Smooth muscle cell (in vitro differentiated cells): ENCODE data around the gene GLI1. TPM values are rescaled to one million over a fixed set of nuclear protein-coding genes. Genes with fewer than 3 reads are reported as not detected.

ENCODE experiments used
- DNase-seq: peaks from one replicate; lab custom pipeline; 2025; ENCODE audit not compliant: unreplicated experiment; lab: John Stamatoyannopoulos, UW
- H2AFZ ChIP-seq: fragments of 200-600 bp; sonication (generic); 2 replicates; pipeline ENCODE4 v1.6.0; 2016; ENCODE audit warnings: antibody characterized with exemption, low read depth, mild to moderate bottlenecking
- H3F3A ChIP-seq: fragments of 200-600 bp; sonication (generic); 2 replicates; pipeline ENCODE4 v1.6.0; 2017; ENCODE audit warnings: antibody characterized with exemption, low read depth
- H3K27ac ChIP-seq: fragments of 200-600 bp; sonication (generic); 2 replicates; pipeline ENCODE4 v1.5.1; 2016; ENCODE audit warnings: low read depth, mild to moderate bottlenecking
- H3K27me3 ChIP-seq: fragments of 200-600 bp; sonication (generic); 2 replicates; pipeline ENCODE4 v1.6.1; 2016; ENCODE audit warnings: low read depth, mild to moderate bottlenecking
- H3K36me3 ChIP-seq: fragments of 200-600 bp; sonication (generic); 2 replicates; pipeline ENCODE4 v1.5.1; 2016; ENCODE audit warnings: low read depth
- H3K4me1 ChIP-seq: fragments of 200-600 bp; sonication (generic); 2 replicates; pipeline ENCODE4 v1.5.1; 2016; ENCODE audit warnings: low read depth
- H3K4me2 ChIP-seq: fragments of 200-600 bp; sonication (generic); 2 replicates; pipeline ENCODE4 v1.6.0; 2016; ENCODE audit warnings: mild to moderate bottlenecking
- H3K4me3 ChIP-seq: fragments of 200-600 bp; sonication (generic); 2 replicates; pipeline ENCODE4 v1.5.1; 2016; ENCODE audit warnings: mild to moderate bottlenecking
- H3K79me2 ChIP-seq: fragments of 200-600 bp; sonication (generic); 2 replicates; pipeline ENCODE4 v1.6.0; 2016; ENCODE audit warnings: low read depth, mild to moderate bottlenecking
- H3K9ac ChIP-seq: fragments of 200-600 bp; sonication (generic); 2 replicates; pipeline ENCODE4 v1.6.0; 2016; ENCODE audit warnings: low read depth
- H3K9me3 ChIP-seq: fragments of 200-600 bp; sonication (generic); replicated peaks from 2 replicates; pipeline ENCODE4 v1.5.1; 2016; ENCODE audit warnings: low read depth
- H4K20me1 ChIP-seq: fragments of 200-600 bp; sonication (generic); 2 replicates; pipeline ENCODE4 v1.6.0; 2016; ENCODE audit warnings: low read depth
- WGBS: methylation state at CpG from one replicate; pipeline ENCODE4 v1.1.7; 2016; ENCODE audit warnings: low lambda C conversion rate; 5-methylcytosine and 5-hydroxymethylcytosine counted together
- polyA plus RNA-seq: library from polyadenylated mRNA; unstranded; fragments of >200 nt; fragmentation: Nextera tagmentation; extraction: Ambion mirVana; gene quantifications from 2 replicates; pipeline ENCODE4 v1.2.1, GENCODE V29; 2016
- total RNA-seq: library from RNA; depleted of rRNA; stranded (reverse); fragments of >200 nt; gene quantifications from 2 replicates; pipeline ENCODE4 v1.2.3, GENCODE V29; 2014
- TF ChIP-seq, protein P1 (sequence below): fragments of 200-600 bp; sonication (generic); IDR thresholded peaks from 2 replicates; pipeline ENCODE4 v1.5.1; 2017; ENCODE audit warnings: borderline replicate concordance, mild to moderate bottlenecking, antibody characterized with exemption; ENCODE audit not compliant: insufficient read depth, poor library complexity, severe bottlenecking

GLI1 gene
- total and polyA plus RNA-seq, 2 experiments from 2014 or later = 0.50 to 1.4 TPM

DNA sequence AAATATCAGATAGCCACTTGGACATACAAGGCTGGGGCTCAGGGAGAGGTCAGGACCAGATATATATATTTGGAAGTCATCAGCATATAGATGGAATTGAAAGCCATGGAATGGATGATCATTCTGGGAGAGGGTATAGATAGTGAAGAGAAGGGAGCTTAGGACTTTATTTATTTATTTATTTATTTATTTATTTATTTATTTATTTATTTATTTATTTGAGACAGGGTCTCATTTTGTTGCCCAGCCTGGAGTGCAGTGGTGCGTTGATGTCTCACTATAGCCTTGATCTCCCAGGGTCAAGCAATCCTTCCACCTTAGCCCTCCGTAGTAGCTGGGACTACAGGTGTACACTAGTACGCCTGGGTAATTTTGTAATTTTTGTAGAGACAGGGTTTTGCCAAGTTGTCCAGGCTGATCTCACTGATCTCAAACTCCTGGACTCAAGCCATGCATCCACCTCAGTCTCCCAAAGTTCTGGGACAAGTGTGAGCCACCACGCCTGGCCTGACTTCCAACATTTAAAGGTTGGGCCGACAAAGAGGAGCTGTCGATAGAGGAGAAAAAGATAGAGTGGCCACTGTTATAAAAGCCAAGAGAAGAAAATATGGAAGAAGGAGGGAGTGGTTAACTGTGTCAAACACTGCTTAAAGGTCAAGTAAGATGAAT lies 13.2 kb upstream of the GLI1 start:
- WGBS = 98% methylated on average over 6 of the region's 6 CpGs

DNA sequence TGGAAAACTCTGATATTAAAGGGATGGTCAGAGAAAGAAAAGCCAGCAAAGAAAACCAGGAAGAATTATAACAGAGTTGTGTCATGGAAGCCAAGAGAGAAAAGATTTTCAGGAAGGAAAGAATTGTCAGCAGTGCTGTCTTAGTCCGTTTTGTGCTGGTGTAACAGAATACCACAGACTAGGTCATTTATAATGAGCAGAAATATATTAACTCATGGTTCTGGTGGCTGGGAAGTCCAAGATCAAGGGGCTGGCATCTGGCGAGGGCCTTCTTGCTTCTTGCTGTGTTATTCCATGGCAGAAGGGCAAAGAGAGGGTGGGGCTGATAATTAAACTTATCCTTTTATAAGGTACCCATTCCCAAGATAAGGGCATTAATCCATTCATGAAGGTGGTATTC lies 10.9 kb upstream of the GLI1 start:
- no peak for DNase-seq
- no peak overlapping the region for H3K9ac ChIP-seq
- no peaks in the 10 kb centered on the region for H4K20me1 ChIP-seq
- no peak overlapping the region for H2AFZ ChIP-seq
- WGBS = 88% methylated on average over 2 of the region's 2 CpGs
- no peaks in the 10 kb centered on the region for H3K9me3 ChIP-seq
- TF ChIP-seq, protein P1, sequence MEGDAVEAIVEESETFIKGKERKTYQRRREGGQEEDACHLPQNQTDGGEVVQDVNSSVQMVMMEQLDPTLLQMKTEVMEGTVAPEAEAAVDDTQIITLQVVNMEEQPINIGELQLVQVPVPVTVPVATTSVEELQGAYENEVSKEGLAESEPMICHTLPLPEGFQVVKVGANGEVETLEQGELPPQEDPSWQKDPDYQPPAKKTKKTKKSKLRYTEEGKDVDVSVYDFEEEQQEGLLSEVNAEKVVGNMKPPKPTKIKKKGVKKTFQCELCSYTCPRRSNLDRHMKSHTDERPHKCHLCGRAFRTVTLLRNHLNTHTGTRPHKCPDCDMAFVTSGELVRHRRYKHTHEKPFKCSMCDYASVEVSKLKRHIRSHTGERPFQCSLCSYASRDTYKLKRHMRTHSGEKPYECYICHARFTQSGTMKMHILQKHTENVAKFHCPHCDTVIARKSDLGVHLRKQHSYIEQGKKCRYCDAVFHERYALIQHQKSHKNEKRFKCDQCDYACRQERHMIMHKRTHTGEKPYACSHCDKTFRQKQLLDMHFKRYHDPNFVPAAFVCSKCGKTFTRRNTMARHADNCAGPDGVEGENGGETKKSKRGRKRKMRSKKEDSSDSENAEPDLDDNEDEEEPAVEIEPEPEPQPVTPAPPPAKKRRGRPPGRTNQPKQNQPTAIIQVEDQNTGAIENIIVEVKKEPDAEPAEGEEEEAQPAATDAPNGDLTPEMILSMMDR = no peak
- H3F3A ChIP-seq = no peaks in the 10 kb centered on the region
- H3K27ac ChIP-seq = no peak overlapping the region
- H3K4me2 ChIP-seq = no peak overlapping the region
- H3K36me3 ChIP-seq = no peaks in the 10 kb centered on the region
- no peaks in the 10 kb centered on the region for H3K27me3 ChIP-seq
- H3K4me3 ChIP-seq = no peak overlapping the region
- H3K79me2 ChIP-seq = no peaks in the 10 kb centered on the region
- no peaks in the 10 kb centered on the region for H3K4me1 ChIP-seq

More for the DNA sequence above, 13.2 kb upstream of the GLI1 start:
- H3K9ac ChIP-seq = no peak overlapping the region
- no peaks in the 10 kb centered on the region for H4K20me1 ChIP-seq
- H3K4me1 ChIP-seq = no peaks in the 10 kb centered on the region
- no peak overlapping the region for H2AFZ ChIP-seq
- no peaks in the 10 kb centered on the region for H3F3A ChIP-seq
- H3K27me3 ChIP-seq = no peaks in the 10 kb centered on the region
- H3K27ac ChIP-seq = no peak overlapping the region
- no peak overlapping the region for H3K4me2 ChIP-seq
- H3K36me3 ChIP-seq = no peaks in the 10 kb centered on the region
- no peak for DNase-seq
- TF ChIP-seq, protein P1 = no peak
- no peaks in the 10 kb centered on the region for H3K79me2 ChIP-seq
- H3K9me3 ChIP-seq = no peaks in the 10 kb centered on the region
- no peak overlapping the region for H3K4me3 ChIP-seq

DNA sequence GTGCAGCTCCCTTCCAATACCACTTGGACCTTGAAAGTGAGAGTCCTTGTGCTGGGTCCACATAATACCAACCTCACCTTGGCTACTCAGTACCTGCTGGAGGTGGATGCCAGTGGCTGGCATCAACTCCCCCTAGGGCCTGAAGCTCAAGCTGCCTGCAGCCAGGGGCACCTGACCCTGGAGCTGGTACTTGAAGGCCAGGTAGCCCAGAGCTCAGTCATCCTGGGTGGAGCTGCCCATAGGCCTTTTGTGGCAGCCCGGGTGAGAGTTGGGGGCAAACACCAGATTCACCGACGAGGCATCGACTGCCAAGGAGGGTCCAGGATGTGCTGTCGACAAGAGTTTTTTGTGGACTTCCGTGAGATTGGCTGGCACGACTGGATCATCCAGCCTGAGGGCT lies 10.2 kb upstream of the GLI1 start:
- TF ChIP-seq, protein P1 = no peak
- peaks cover under 1% of the 10 kb centered on the region for H3K4me1 ChIP-seq
- H3K4me3 ChIP-seq = no peak overlapping the region
- no peak overlapping the region for H3K4me2 ChIP-seq
- no peaks in the 10 kb centered on the region for H3K36me3 ChIP-seq
- WGBS = 98% methylated on average over 7 of the region's 7 CpGs
- no peaks in the 10 kb centered on the region for H3K27me3 ChIP-seq
- no peak overlapping the region for H3K27ac ChIP-seq
- DNase-seq = no peak
- no peaks in the 10 kb centered on the region for H4K20me1 ChIP-seq
- H3K79me2 ChIP-seq = no peaks in the 10 kb centered on the region
- no peaks in the 10 kb centered on the region for H3K9me3 ChIP-seq
- H3K9ac ChIP-seq = no peak overlapping the region
- no peak overlapping the region for H2AFZ ChIP-seq
- H3F3A ChIP-seq = no peaks in the 10 kb centered on the region

DNA sequence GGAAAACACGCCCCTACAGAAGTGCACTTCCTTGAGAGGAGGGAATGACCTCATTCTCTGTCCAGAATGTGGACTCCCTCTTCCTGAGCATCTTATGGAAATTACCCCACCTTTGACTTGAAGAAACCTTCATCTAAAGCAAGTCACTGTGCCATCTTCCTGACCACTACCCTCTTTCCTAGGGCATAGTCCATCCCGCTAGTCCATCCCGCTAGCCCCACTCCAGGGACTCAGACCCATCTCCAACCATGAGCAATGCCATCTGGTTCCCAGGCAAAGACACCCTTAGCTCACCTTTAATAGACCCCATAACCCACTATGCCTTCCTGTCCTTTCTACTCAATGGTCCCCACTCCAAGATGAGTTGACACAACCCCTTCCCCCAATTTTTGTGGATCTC lies 9.5 kb upstream of the GLI1 start:
- WGBS = 100% methylated on average over 3 of the region's 3 CpGs
- no peak overlapping the region for H3K4me3 ChIP-seq
- no peaks in the 10 kb centered on the region for H3K79me2 ChIP-seq
- no peaks in the 10 kb centered on the region for H3K36me3 ChIP-seq
- no peaks in the 10 kb centered on the region for H3K9me3 ChIP-seq
- no peak overlapping the region for H2AFZ ChIP-seq
- H3K27me3 ChIP-seq = no peaks in the 10 kb centered on the region
- H3K9ac ChIP-seq = no peak overlapping the region
- no peak overlapping the region for H3K4me2 ChIP-seq
- peaks cover 5% of the 10 kb centered on the region for H3K4me1 ChIP-seq
- TF ChIP-seq, protein P1 = no peak
- no peaks in the 10 kb centered on the region for H3F3A ChIP-seq
- no peak overlapping the region for H3K27ac ChIP-seq
- no peak for DNase-seq
- no peaks in the 10 kb centered on the region for H4K20me1 ChIP-seq
